Measurements from ENCODE around the gene MEPCE. TPM values are rescaled to one million over a fixed set of nuclear protein-coding genes. Genes with fewer than 3 reads are reported as not detected.
A peak's percentile ranks its signal among the peaks of the same experiment; 100 is the strongest.

Gene MEPCE
- total RNA-seq, 1 donor from 2014 or later, result 38.3 TPM

GRCh38 chr7:100464210-100464660 is 34.6 kb downstream of the MEPCE start, which contains the start of gene SPACDR:
Gene SPACDR (minus strand): TSS chr7:100464260. CDS start chr7:100464025, 235 bp downstream.
- Histone ChIP-seq H3K27ac (no peak within 1 kb of the TSS), H3K27me3 (no peaks in the 10 kb centered on the region), H3K36me3 (no peaks in the 10 kb centered on the region), H3K9me3 (no peaks in the 10 kb centered on the region), H3K4me3 (no peak within 1 kb of the TSS), H3K4me1 (peaks cover 33% of the 10 kb centered on the region)
- TF ChIP-seq CTCF (IDR thresholded peaks at IDR 0.05) (no peak), POLR2A (IDR thresholded peaks at IDR 0.05) (no peak), POLR2AphosphoS5 (IDR thresholded peaks at IDR 0.05; ENCODE audit: insufficient read depth in 1 of 2, low read depth in 1 of 2) (no peak)
- intact Hi-C loops (cut with DNase I), result no loop called here
- no peak for DNase-seq (ENCODE audit: extremely low spot score in 2 of 2)

GRCh38 chr7:100464791-100465190 is 35.2 kb downstream of the MEPCE start:
- H3K4me3 ChIP-seq, result no peak overlapping the region
- H3K4me1 ChIP-seq, result peaks cover 37% of the 10 kb centered on the region
- H3K27ac ChIP-seq, result no peak overlapping the region
- no peak for DNase-seq (ENCODE audit: extremely low spot score in 2 of 2)
- TF ChIP-seq POLR2A (IDR thresholded peaks at IDR 0.05) (no peak), POLR2AphosphoS5 (IDR thresholded peaks at IDR 0.05; ENCODE audit: insufficient read depth in 1 of 2, low read depth in 1 of 2) (no peak), CTCF (IDR thresholded peaks at IDR 0.05) (no peak)
- H3K27me3 ChIP-seq, result no peaks in the 10 kb centered on the region
- no peaks in the 10 kb centered on the region for H3K36me3 ChIP-seq
- no peaks in the 10 kb centered on the region for H3K9me3 ChIP-seq
- intact Hi-C loops (cut with DNase I), result loop anchor here (5.0 kb wide), 1 partner anchor 228 kb away; the partner anchor contains the start of gene GIGYF1

- no peaks in the 10 kb centered on the region for H3K36me3 ChIP-seq
- no peaks in the 10 kb centered on the region for H3K27me3 ChIP-seq
- H3K4me1 ChIP-seq, result peaks cover 37% of the 10 kb centered on the region
- no peak for DNase-seq (ENCODE audit: extremely low spot score in 2 of 2)
- intact Hi-C loops (cut with DNase I), result loop anchor here (5.0 kb wide), 1 partner anchor 227 kb away; the partner anchor contains the start of gene GIGYF1
- no peak overlapping the region for H3K4me3 ChIP-seq
- peak overlapping the region; percentile 77 for H3K27ac ChIP-seq
- no peaks in the 10 kb centered on the region for H3K9me3 ChIP-seq
- TF ChIP-seq POLR2AphosphoS5 (IDR thresholded peaks at IDR 0.05; ENCODE audit: insufficient read depth in 1 of 2, low read depth in 1 of 2), result no peak
- TF ChIP-seq POLR2A (IDR thresholded peaks at IDR 0.05), result no peak
- TF ChIP-seq CTCF (IDR thresholded peaks at IDR 0.05), result no peak
Measured at GRCh38 chr7:100465299-100465698, 35.7 kb downstream of the MEPCE start.

GRCh38 chr7:100465702-100466311 is 36.2 kb downstream of the MEPCE start:
- Histone ChIP-seq H3K9me3 (no peaks in the 10 kb centered on the region), H3K27me3 (no peaks in the 10 kb centered on the region), H3K36me3 (no peaks in the 10 kb centered on the region), H3K4me1 (peaks cover 37% of the 10 kb centered on the region), H3K4me3 (peak overlapping the region in 1 of 2 donors; percentile 28), H3K27ac (peak overlapping the region; percentile 77)
- TF ChIP-seq CTCF (IDR thresholded peaks at IDR 0.05), result peak; percentile 12 to 45 (median 40)
- TF ChIP-seq POLR2AphosphoS5 (IDR thresholded peaks at IDR 0.05; ENCODE audit: insufficient read depth in 1 of 2, low read depth in 1 of 2), result peak in 1 of 2 donors; percentile 33
- no peak for TF ChIP-seq POLR2A (IDR thresholded peaks at IDR 0.05)
- no peak for DNase-seq (ENCODE audit: extremely low spot score in 2 of 2)
- intact Hi-C loops (cut with DNase I), result loop anchor here (5.0 kb wide), 1 partner anchor 226 kb away; the partner anchor contains the start of gene GIGYF1
